Epidermal melanocyte (primary cell): ENCODE results near the gene OR2T5.
"Not testable (repeated sequence)": the region's sequence is repeated elsewhere in the genome, so short reads cannot be mapped to it uniquely, and the experiment has no call there.

Source experiments
- DNase-seq: peaks from one replicate; pipeline ENCODE4 v3.0.0; 2011; ENCODE audit warnings: low spot score; ENCODE audit not compliant: insufficient read length

Gene OR2T5

GRCh38 chr1:248500305-248501035 lies 12.1 kb downstream of the OR2T5 start:
- DNase-seq = not testable (repeated sequence)

DNA sequence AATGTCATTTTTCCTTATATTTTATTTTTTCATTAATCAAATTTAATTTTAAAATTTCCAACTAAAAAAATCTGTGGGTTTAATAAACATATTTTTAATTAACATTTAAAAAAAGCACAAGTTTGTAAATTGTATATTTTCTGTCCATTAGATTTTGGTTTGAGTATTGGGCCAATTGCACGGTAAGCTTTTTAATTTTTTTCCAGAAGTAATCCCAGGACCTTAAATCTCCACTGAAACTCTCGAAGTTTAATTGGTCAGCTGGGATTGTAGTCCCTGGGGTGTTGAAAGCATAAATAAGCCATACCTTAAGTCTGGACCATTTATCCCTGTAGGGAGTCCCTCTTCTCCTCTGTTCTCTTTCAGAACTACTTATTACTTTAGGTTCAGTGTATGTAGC lies 19.4 kb downstream of the OR2T5 start, which contains the start of gene OR2G6:
OR2G6 (plus strand) TSS at position 301 of the 400 bp plus-strand sequence. CDS start 13,574 bp downstream, outside the sequence.
- DNase-seq = not testable (repeated sequence)

GRCh38 chr1:248510217-248510616 lies 21.8 kb downstream of the OR2T5 start:
- DNase-seq = not testable (repeated sequence)

DNA sequence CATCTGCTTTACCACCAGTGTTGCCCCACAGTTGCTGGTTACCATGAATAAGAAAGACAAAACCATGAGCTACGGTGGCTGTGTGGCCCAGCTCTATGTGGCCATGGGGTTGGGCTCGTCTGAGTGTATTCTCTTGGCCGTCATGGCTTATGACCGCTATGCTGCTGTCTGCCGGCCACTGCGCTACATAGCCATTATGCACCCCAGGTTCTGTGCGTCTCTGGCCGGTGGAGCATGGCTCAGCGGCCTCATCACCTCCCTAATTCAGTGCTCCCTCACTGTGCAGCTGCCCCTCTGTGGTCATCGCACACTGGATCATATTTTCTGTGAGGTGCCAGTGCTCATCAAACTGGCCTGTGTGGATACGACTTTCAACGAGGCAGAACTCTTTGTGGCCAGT lies 33.5 kb downstream of the OR2T5 start:
- DNase-seq = no peak

- DNase-seq = not testable (repeated sequence)
Measured at GRCh38 chr1:248537449-248537848, 49.1 kb downstream of the OR2T5 start.
